CD4-positive, alpha-beta T cell treated with Interleukin-17A for 4 hours (primary cell): ENCODE measurements around the gene GH2.
A peak's percentile ranks its signal among the peaks of the same experiment; 100 is the strongest.

ENCODE experiments used
- DNase-seq: peaks from one replicate; pipeline ENCODE4 v3.0.0-alpha.2; 2020; ENCODE audit warnings: mixed read lengths

Gene GH2

GRCh38 chr17:63840591-63841349 is 41.0 kb downstream of the GH2 start:
- DNase-seq = no peak

- no peak for DNase-seq
These were observed 43.0 kb downstream of the GH2 start for GRCh38 chr17:63838631-63839171.

GRCh38 chr17:63837962-63838600 is 43.7 kb downstream of the GH2 start:
- no peak for DNase-seq

- no peak for DNase-seq
These were observed 44.3 kb downstream of the GH2 start for GRCh38 chr17:63837480-63837879.

DNA sequence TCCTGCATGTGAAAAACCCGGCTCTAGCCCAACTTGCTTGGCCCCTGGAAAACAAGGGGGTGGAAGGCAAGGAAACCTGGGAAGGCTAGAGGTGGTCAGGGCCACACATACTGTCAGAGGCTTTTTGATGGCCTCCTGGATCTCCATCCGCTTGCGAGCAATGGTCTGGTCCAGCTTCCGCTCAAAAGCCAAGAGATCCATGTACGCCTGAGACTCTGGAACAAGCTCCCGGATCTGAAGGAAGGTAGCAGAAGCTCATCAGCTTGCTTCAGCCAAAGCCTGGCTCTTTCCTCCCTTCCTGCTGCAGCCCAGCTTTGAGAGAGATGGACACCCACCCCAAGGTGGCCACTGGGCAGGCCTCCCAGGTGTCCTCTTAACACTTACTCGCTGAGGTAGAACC is 44.9 kb downstream of the GH2 start:
- DNase-seq = no peak

DNA sequence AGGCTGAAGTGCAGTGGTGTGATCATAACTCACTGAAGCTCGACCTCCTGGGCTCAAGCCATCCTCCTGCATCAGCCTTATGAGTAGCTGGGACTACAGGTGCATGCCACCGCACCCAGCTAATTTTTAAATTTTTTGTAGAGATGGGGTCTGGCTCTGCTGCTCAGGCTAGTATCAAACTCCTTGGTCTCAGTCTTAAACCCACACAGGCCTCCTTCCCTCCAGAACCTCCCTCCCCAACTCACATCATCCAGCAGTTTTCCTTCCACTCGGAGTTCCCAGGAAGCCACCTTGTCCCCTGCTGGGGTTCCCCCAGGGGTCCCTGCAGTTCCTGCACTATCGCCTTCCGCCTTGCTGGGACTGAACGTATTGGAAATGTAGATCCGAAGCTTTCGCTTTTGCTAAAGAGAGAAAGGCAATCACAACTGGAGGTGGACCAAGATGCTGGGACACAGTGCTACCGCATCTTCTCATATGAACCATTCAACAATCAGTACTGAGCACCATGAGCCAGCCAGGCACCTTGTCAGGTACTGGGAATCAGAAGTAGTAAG is 46.5 kb downstream of the GH2 start:
- no peak for DNase-seq

DNA sequence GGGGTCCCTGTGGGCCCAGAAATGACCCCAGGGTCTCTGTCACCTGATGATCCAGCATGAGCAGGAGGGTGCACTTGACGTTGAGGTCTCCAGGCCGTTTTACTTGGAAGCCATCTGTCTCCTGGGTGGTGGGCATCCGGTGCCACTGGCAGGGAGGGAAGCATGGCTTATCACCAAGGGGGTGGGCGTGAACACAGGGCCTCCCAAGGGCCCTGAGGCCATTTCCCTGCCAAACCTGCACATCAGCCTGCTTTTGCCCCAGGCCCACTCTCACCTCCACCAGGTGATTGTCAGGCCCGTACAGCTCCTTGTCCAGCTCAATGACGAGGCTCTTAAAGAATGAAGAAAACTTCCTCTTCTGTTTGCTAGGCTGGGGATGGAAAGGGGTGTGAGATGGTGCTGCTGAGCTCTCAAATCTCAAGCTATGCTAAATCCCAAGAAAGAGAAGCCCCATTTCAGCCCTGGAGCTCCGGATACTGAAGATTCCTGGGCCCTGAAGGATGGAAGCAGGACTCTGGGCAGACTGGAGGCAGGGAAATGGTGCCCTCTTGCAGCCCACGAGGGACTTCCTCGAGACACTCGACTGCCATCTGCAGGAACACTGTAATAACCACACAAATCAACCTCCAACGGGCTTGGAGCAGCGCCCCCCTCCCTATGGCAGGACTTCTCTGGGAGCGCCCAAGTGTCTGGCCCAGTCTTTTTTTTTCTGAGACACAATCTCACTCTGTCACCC is 47.1 kb downstream of the GH2 start:
- peak; percentile 73 for DNase-seq

GRCh38 chr17:63833741-63834373 is 47.9 kb downstream of the GH2 start:
- DNase-seq = no peak

DNA sequence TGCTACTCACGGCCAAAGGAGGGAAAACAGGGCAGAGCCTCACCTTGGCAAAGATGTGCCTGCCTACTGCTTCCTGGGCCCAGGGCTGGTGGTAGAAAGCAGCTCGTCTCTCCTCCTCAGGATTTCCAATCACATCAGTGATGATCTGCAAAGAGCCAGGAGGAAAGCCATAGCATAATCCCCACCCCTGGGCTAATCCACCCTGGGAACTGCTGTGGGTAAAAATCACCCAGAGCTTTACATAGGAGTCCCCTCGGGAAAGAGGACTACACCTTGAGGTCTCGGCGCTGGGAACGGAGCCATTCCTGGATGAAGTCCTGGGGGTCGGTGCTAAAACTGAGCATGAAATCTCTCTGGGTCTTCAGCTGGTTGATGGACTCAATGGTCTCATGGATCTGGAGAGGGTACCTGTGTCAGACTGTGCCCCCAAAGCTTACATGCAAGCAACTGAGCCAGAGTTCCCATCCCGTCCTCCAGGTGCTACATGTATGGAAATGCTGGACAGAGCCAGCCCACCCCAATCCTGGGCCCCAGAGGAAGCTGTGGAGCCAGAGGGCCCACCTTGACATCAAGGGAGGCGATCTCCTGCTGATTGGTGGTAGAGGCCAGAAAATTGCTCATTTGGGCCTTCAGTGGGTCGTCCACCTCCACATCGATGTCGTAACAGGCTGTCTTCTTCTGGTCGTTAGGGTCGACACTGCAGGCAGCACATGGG is 48.6 kb downstream of the GH2 start:
- no peak for DNase-seq

GRCh38 chr17:63832455-63832854 is 49.3 kb downstream of the GH2 start:
- DNase-seq = no peak

DNA sequence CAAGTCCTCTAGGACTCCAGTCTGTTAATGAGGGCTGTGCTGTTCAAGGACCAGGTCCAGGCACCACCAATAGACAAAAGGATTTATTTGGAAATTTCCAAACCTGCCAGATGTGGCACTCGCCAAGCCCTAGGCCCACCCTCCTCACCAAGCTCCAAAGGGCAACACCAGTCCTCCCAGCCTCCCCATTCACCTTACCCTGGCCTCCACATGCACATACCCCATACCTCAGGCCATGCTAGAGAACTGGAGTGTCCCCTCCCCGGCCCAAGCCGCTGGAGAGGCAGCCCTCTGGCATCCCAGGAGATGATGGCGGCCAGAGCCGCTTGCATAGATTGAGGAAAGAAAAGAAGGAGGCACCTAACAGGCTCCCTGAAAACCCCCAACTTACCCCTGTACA is 49.7 kb downstream of the GH2 start:
- DNase-seq = no peak

DNA sequence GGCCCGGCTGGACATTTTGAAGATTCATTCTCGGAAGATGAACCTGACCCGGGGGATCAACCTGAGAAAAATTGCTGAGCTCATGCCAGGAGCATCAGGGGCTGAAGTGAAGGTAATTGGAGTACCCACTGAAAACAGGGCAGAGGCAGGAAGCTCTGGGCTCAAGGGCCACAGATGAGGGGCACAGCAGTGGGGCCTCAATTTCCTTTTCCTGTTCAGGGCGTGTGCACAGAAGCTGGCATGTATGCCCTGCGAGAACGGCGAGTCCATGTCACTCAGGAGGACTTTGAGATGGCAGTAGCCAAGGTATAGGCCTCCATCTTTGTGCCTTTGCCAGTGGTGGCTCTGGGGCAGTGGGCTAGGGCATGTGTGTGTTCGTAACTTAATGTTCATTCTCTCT is 50.2 kb downstream of the GH2 start:
- no peak for DNase-seq

DNA sequence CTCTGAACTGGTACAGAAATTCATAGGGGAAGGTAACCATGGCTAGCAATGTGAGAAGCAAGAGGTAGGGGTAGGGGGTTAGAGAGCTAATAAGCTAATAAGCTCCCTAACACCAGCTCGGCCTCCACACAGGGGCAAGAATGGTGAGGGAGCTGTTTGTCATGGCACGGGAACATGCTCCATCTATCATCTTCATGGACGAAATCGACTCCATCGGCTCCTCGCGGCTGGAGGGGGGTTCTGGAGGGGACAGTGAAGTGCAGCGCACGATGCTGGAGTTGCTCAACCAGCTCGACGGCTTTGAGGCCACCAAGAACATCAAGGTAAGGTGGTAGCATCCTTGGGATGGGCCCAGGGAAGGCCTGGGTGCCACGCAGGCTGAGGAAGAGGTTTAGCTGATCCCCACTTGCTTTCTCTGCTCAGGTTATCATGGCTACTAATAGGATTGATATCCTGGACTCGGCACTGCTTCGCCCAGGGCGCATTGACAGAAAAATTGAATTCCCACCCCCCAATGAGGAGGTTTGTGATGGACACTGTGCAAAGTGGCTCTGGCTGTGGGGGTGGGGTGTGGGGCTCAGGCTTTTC is 50.7 kb downstream of the GH2 start:
- no peak for DNase-seq

GRCh38 chr17:63830278-63830677 is 51.5 kb downstream of the GH2 start:
- no peak for DNase-seq
